HG02642 (cell line): Measurements from ENCODE around the gene SLC35F6.
"Not testable (repeated sequence)": the region's sequence is repeated elsewhere in the genome, so short reads cannot be mapped to it uniquely, and the experiment has no call there.

ENCODE experiments used
- ATAC-seq: cut with Tn5 transposase; IDR thresholded peaks from one replicate; pipeline ENCODE4 v1.9.1; 2021; ENCODE audit warnings: mild to moderate bottlenecking; ENCODE audit not compliant: unreplicated experiment, poor library complexity

The SLC35F6 gene

DNA sequence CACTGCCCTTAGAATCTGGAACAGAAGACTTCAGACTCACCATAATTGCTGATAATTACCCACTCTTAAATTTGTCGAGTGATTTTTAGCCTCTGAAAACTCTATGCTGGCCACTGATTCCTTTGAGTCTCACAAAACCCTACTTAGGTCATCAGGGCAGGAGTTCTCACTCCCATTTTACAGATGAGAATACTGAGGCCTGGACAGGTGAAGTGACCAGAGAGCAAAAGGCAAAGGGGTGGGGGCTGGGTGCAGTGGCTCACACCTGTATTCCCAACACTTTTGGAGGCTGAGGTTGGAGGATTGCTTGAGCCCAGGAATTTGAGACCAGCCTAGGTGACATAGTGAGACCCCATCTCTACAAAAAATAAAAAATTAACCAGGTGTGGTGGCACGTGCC lies 34.8 kb upstream of the SLC35F6 start:
- no peak for ATAC-seq

DNA sequence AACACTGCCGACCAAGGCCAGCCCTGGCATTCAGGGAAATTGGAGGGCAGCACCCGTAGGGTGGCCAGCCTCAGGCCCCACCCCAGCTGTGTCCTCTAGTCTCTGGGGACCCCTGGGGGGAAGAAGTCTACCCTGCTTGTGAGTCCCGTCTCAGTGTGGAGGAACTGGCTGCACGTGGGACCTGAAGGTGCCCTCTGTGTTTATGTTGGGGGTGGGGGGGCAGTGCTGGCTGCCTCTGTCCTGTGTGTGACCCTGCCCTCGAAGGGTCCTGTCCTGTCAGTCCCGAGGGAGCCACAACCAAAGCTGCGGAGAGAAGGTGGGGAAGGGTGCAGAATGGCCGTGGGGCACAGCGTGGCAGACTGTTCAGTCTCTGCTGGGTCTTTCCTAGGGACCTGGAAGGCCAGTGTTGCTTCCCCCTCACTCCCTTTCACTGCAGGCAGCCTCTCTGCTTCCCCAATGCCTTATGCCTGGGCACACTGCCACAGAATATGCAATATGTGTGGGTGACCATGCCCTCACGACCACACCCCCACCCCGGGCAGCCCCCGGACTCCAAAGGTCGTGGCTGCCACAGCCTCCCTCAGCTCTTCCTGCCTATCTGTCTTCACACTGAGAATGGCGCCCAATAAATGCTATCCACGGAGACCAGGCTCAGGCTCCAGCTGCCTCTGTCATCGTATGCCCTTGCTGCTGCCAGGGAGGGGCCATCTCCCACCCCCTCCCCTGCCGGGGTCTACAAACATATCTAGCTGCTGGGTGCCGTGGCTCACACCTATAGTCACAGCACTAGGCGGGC lies 33.3 kb upstream of the SLC35F6 start:
- no peak for ATAC-seq

DNA sequence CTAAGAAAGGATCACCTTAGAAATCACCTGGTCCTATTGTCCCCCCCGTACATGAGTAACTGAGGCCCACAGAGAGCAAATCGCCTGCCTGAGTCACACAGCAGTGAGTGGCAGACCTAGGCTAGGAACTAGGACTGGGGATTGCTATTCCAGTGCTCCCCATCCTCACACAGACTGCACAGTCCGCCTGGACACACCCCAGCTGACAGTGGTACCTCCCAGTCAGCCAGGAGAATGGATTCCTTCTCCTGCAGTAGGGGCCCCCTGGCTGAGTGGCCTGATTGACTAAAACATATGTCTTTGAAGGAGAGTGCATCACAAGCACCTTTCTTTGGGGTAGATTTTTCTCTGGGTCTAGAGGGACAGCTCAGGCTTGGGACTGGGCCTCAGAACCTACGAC lies 32.4 kb upstream of the SLC35F6 start:
- no peak for ATAC-seq

DNA sequence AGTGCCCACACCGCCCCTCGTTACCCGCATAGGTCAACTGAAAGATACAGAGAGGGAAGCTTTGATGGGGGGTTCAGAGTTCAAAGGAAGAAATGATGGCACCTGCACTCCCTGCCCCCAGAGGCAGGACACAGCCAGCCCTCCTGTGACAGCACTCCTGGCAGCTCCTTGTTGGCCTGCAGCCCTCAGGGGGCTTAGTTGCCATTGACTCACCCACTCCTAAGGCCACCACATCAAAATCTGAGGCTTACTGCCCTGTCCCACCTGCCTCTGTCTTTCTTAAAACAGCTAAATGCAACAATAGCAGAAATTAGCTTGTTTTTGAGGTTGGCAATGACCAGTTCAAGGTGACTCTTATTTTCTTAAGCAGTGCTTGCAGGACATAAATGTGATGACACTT lies 31.6 kb upstream of the SLC35F6 start:
- ATAC-seq, result no peak

DNA sequence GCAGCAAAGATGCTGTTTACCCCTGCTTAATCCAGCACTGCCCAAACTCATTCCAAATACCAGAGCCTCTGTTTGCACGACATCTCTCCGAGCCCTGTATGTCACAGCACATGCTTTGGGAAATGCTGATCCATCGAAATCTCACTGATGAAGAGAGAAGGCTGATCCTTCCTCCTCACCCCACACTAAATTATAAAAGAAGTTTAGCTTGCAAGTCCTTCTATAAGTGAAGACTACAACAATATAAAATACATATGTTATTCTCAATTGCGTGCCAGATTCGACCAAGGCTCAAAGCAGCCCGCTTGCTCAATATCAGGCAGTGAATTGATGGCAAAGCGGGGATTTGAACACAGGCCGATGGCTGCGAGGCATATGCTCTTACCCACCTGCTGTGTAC lies 30.7 kb upstream of the SLC35F6 start:
- ATAC-seq, result no peak

DNA sequence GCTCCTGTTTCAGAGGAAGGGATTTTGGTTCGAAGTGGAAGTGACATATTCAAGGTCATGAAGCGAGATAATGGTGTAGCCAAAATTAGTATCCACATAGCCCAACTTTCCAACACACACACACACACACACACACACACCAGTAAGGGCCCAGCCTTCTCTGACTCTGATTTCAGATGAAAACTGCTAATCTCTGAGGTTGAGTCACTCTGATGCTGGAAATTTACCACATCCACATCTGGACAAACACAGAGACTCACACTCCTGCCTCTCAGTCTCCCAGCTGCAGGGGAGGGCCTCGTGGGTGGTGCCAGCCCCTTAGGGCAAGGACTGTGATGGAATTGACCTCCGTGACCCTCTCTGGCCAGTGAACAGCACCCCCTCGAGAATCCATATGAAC lies 29.0 kb upstream of the SLC35F6 start:
- ATAC-seq, result no peak

DNA sequence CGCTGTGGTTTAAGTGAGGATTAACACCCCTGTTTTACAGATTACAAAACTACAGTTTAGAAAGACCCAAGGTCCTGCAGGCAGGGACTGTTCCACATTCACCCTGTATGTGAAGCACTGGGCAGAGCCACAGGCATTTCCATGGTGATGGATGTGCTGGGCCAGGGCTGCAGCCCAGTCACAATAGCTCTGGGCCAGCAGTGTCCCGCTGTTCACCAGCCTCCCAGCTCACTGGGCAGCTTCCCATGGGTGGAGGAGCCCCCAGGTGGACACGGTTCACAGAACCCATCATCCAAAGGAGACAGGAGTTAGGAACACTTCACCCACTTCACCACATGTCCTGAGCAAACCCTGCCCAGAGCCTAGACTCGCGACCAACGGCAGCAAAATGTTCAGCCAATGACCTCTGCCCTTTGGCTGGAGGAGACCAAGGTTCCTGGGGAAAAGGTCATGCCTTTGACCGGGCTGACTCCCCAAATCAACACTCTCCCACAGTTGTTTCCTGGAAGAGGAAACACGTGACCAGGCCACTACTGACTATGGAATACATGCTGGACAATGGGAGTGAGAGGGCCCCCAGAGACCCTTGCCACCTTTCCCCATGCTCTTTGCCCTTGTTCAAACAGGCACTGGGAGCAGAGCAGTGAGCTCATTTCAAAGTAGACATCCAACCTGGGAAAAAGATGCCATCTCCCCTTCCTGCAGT lies 28.0 kb upstream of the SLC35F6 start:
- no peak for ATAC-seq

DNA sequence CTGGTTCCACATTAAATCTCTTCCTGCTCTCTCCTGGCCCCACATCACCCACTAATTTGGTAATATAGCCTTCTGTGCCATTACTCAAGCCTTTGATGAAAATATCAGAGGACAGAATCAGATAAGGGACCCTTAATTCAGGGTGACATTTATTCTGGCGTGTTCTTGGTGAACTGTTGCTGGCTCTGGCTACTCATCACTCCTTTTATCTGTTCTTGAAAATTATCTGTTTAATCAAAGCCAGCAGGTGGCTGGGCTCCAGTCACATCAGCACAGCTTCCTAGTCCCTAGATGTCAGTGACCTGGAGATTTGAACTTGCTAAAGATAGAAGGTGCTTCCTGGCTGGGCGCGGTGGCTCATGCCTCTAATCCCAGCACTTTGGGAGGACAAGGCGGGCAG lies 26.9 kb upstream of the SLC35F6 start:
- ATAC-seq, result no peak

DNA sequence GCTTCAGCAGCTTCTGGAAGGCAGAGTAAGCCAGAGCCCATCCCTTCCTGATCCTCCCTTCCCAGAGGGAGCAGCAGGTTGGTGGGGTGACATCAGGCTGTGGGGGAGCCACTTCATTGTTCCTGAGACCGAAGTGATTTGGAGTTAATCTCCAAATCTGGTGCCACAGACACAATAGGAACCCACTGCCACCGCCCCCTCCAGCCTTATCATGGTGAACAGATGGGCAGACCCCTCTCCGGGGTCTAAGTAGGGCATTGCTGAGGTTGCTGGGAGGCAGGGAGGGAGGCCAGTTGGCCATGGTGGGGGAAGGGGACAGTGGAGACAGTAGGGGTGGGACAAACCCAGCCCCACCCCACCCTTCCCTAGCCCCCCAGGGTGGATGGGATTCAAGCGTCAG lies 25.6 kb upstream of the SLC35F6 start:
- no peak for ATAC-seq

DNA sequence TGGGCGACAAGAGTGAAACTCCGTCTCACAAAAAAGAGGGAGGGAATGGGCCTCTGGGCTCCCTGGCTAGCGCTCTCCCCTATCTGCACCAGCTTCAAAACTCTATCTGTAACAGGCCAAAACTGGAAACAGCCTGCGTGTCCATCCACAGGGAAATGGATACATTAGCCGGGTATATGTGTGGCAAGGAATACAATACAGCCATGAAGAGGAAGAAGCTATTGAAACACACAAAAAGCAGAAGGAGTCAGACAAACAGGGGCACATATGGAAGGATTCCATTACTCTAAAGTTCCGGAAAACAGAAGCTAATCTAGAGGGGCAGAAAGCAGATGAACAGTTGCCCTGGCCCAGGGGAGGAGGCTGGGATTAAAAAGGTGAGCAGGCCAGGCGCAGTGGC lies 24.6 kb upstream of the SLC35F6 start:
- ATAC-seq, result no peak

DNA sequence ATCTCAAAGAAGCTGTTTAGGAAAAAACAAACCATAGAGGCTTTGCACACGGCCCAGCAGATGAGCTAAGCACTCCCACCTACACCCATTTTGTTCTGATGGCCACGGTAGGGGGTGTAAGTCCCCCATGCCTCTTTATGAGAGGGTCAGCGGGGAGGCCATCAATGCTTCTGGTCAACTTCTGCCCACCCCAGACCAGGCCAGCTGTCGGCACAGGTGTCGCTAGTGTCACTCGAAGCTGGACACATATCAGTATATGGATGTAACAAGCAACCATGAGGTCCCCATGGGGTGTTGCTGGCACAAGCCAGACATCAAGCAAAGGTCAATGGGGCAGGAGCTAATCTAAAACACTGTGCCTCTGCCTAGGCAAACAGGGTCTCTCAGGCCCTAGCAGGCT lies 23.7 kb upstream of the SLC35F6 start:
- no peak for ATAC-seq

DNA sequence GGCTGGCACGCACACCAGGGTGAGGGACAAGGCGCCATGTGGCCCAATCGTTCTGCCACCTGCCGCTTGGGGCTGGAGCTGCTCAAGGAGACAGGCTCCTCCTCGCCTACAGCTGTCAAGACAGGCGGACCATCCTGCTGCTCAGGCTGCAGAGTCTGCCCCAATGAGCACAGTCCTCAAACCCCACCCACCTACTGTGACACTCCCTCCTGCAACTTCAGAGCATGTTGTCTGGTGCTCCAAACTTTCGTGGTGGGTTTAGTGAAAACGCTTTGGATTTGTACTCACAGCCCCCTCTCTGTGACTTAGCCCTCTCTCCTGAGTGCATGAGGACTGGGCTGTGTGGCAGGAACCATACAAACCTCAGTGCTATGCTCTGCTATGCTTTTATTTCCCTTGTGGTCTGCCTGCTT lies 23.2 kb upstream of the SLC35F6 start:
- no peak for ATAC-seq

DNA sequence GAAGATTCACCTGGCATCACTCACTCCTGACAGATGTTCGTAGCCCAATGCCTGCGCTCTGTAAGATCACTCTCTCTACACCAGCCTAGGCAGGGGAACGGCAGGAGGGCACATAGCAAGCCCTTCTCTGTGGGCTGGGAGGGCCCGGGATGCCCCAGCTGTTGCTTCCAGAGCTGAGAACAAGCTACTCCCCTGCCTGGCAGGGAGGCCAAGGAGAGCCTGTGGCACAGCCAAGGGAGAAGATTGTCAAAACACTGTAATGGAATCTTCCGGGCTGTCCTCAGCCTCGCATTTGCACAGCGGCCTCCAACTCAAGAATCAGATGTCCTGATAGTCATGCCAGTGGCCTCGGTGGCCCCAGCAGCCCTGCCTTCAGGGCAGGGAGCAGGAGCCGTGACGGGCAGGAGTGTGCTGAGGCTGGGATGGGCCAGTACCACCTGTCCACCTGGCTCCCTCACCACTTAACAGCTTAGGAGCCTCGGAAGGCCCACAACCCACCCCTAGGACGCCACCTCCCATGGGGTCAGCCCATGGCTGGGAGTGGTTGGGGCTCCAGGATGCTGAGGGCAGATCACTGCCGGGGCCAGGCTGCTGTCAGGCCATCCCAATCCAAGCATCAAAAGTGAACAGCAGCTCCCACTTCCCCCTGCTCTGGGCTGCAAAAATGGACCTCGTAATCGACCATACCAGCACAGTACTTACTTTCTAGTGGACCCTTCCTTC lies 21.9 kb upstream of the SLC35F6 start:
- no peak for ATAC-seq

DNA sequence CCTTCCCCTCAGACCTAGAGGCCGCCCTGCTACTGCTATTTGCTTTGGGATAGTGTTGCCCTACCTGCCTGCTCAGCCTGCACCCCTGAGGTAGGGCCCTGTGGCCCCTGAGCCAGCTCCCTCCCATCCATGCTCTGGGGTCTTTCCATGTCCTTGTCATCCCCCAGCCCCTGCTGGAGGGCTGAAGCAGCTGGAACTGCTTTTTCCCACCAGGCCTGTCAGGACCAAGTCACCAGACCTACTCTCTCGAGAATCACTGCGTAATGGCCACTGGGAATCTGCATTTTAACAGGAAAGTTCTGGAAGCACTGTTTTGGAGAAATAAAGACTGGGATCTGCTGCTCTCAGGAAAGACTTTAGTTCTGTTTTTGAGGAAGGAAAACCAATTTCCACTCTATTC lies 20.2 kb upstream of the SLC35F6 start:
- no peak for ATAC-seq

DNA sequence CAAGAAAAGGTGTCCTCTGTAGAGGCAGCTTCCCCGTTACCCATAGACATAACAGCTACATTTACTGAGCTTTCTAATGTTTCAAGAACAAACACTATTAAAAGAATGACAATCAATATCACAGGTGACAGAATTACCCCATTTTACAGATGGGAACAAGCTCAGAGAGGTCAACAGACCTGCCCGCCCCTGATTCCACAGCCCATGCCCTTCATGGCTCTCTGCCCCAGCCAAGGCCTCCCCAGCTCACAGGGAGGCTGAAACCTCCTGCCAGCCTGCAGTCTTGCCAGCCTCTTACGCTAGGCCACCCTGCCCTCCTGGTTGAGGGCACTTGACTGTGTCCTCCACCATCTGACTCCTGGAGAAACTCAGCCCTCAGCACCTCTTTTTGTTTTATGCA lies 19.1 kb upstream of the SLC35F6 start:
- no peak for ATAC-seq

DNA sequence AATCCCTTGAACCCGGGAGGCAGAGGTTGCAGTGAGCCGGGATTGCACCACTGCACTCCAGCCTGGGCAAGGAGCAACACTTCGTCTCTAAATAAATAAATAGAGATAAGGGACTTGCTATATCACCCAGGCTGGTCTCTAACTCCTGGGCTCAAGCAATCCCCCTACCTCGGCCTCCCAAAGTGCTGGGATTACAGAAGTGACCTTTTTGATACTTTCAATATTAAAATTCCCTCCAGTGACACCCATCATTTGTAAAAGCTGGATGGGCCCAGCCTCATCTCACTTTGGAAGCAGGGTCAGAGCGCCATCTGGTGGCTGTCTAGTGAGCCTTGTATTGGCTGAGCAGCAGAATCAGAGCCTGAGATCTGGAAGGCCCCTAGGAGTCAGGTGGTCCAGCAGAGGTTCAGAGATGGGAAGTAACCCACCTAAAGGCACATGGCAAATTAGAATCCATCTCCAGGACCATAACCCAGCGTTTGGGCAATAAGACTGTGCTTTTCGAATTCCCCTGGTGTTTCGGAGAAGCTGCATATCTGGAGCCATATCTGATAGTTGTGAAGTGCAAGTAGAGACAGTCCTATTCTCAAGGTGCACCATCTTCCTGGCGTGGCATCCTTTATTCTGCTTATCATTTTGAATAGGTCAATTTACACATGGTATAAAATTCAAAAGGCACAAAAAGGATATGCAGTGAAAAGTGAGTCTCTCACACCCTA lies 18.3 kb upstream of the SLC35F6 start:
- ATAC-seq, result no peak

DNA sequence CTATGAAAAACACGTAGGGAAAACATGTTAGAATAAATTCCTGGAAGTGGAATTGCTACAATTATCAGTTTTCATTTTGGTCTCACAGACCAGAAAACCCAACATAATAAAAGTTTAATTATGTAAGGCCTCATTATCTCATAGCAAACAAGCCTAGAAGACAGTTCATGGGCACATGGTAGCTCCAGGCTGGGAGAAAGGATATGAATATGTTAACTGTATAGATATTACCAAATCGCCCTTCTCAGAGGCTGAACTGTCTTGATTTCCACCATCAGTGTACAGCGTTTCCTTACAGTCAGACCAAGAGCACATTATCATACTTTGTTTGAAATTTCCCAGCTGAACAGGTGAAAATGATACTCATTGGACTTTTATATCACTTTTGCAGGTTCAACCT lies 17.1 kb upstream of the SLC35F6 start:
- no peak for ATAC-seq

DNA sequence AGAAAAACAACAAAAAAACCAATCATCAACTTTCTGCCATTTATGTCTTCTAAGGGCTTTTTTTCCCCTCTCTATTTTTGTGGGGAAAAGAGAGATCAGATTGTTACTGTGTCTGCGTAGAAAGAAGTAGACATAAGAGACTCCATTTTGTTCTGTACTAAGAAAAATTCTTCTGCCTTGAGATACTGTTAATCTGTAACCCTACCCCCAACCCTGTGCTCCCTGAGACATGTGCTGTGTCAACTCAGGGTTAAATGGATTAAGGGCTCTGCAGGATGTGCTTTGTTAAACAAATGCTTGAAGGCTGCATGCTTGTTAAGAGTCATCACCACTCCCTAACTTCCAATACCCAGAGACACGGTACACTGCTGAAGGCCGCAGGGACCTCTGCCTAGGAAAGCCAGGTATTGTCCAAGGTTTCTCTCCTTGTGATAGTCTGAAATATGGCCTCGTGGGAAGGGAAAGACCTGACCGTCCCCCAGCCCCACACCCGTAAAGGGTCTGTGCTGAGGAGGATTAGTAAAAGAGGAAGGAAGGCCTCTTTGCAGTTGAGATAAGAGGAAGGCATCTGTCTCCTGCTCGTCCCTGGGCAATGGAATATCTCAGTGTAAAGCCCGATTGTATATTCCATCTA lies 14.2 kb upstream of the SLC35F6 start:
- ATAC-seq, result not testable (repeated sequence)

DNA sequence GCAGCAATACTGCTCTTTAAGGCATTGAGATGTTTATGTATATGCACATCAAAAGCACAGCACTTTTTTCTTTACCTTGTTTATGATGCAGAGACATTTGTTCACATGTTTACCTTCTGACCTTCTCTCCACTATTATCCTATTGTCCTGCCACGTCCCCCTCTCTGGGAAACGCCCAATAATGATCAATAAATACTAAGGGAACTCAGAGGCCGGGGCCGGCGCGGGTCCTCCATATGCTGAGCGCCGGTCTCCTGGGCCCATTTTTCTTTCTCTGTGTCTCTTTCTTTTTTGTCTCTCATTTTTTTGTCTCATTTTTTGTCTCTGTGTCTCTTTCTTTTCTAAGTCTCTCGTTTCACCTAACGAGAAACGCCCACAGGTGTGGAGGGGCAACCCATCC lies 13.6 kb upstream of the SLC35F6 start:
- ATAC-seq, result not testable (repeated sequence)

DNA sequence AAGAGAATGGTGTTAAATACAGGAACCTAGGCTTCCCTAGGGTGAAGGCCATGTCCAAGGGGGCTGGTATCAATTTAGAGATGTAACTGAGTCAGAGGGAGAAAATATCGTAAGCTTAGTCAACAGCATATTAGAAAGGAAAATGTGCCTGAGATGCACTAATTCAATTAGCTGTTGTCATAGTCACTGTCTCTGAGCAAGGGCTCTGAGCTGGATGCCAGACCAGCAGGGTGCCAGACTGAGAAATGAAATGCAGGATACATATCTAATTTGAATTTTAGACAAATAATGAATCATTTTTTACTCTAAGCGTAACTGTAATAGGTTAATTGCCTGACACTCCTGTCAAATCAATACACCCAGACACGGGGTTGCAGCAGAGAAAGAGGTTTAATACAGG lies 11.4 kb upstream of the SLC35F6 start:
- ATAC-seq, result no peak
